ENCODE data around the gene SAMD9L. TPM values are rescaled to one million over a fixed set of nuclear protein-coding genes. Genes with fewer than 3 reads are reported as not detected.

Gene SAMD9L
- 4.4 TPM for polyA plus RNA-seq (2013, experiment 1 of 2; ENCODE audit: insufficient read length)
- polyA plus RNA-seq (2013, experiment 2 of 2; ENCODE audit: insufficient read length), result 4.4 TPM

GRCh38 chr7:93148144-93148543 is at the start of gene SAMD9L:
Gene SAMD9L, minus strand, starts transcription at chr7:93148385. Its CDS starts 12,414 bp downstream, at chr7:93135971.
- peak; percentile 14 for DNase-seq

GRCh38 chr7:93196336-93196735 is 48.2 kb upstream of the SAMD9L start:
- no peak for DNase-seq

- no peak for DNase-seq
These were observed 46.2 kb upstream of the SAMD9L start for GRCh38 chr7:93194386-93194785.

GRCh38 chr7:93188870-93189634 is 40.9 kb upstream of the SAMD9L start:
- DNase-seq, result no peak

GRCh38 chr7:93185303-93186027 is 37.3 kb upstream of the SAMD9L start:
- peak; percentile 37 for DNase-seq

GRCh38 chr7:93179173-93179572 is 31.0 kb upstream of the SAMD9L start:
- DNase-seq, result no peak

- peak; percentile 16 for DNase-seq
These were observed 30.0 kb upstream of the SAMD9L start for GRCh38 chr7:93178213-93178612.

GRCh38 chr7:93176992-93177580 is 28.9 kb upstream of the SAMD9L start:
- DNase-seq, result no peak

GRCh38 chr7:93175219-93175618 is 27.0 kb upstream of the SAMD9L start:
- no peak for DNase-seq

- DNase-seq, result no peak
These were observed 24.5 kb upstream of the SAMD9L start for GRCh38 chr7:93172683-93173082.

- no peak for DNase-seq
These were observed 23.5 kb upstream of the SAMD9L start for GRCh38 chr7:93171606-93172226.

- DNase-seq, result no peak
These were observed 17.3 kb upstream of the SAMD9L start for GRCh38 chr7:93165447-93165846.

- DNase-seq, result no peak
These were observed 16.6 kb upstream of the SAMD9L start for GRCh38 chr7:93164766-93165165.

GRCh38 chr7:93161181-93161762 is 13.1 kb upstream of the SAMD9L start:
- DNase-seq, result no peak

- no peak for DNase-seq
These were observed 12.2 kb upstream of the SAMD9L start for GRCh38 chr7:93160410-93160809.

GRCh38 chr7:93159490-93159889 is 11.3 kb upstream of the SAMD9L start:
- DNase-seq, result no peak

GRCh38 chr7:93156884-93157283 is 8.7 kb upstream of the SAMD9L start:
- peak; percentile 69 for DNase-seq

- peak; percentile 68 for DNase-seq
These were observed 2.1 kb upstream of the SAMD9L start for GRCh38 chr7:93150200-93150835.

- no peak for DNase-seq
These were observed 542 bp upstream of the SAMD9L start for GRCh38 chr7:93148727-93149126.

GRCh38 chr7:93147363-93147762 is 822 bp downstream of the SAMD9L start:
- DNase-seq, result peak; percentile 56

GRCh38 chr7:93146472-93147141 is 1.6 kb downstream of the SAMD9L start:
- DNase-seq, result no peak
